Stimulated activated CD4-positive, alpha-beta T cell treated with anti-CD3 and anti-CD28 coated beads, Interleukin-2, amount 100 ng/mL, for 48 hours (primary cell): ENCODE results near the gene FCN2.

Experiments used
- DNase-seq, 2 donors: peaks; one replicate each; pipeline ENCODE4 v3.0.0-alpha.2; 2020

The FCN2 gene

DNA sequence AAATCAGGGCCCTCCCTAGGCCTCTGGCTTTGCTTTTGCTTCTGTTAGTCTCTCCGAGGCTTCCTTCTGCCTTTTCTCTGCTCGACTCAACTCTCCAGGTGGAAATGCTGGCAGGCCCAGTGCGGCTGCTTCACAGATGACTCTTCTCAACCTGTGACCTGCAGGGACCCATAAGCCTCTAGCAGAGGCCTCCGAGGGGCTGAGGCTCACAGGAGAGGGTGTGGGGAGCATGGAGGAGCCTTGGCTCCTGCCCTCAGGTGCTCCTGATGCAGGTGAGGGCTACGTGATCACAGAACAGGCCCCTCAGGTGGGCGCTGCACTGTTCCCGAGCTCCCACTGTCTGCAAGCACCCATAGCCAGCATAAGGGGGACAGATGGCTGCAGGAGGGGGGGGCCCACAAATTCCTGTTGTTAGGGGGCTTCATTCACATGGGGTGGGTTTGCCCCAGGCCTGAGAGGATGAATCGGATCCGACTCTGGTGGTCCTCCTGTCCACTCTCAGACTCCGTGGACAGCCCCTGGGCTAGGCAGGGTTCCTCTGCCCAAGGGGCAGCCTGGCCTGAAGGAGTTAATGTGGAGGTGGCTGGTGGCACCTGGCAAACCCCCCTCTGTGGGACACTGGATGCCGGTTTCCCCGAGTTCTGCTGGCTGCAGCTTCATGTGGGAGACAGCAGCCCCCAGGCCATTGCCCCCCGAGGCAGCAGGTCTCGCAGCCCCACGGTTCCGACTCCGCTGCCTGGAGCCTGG lies 10.9 kb upstream of the FCN2 start:
- DNase-seq, result no peak

GRCh38 chr9:134870301-134870694 lies 10.3 kb upstream of the FCN2 start:
- no peak for DNase-seq

DNA sequence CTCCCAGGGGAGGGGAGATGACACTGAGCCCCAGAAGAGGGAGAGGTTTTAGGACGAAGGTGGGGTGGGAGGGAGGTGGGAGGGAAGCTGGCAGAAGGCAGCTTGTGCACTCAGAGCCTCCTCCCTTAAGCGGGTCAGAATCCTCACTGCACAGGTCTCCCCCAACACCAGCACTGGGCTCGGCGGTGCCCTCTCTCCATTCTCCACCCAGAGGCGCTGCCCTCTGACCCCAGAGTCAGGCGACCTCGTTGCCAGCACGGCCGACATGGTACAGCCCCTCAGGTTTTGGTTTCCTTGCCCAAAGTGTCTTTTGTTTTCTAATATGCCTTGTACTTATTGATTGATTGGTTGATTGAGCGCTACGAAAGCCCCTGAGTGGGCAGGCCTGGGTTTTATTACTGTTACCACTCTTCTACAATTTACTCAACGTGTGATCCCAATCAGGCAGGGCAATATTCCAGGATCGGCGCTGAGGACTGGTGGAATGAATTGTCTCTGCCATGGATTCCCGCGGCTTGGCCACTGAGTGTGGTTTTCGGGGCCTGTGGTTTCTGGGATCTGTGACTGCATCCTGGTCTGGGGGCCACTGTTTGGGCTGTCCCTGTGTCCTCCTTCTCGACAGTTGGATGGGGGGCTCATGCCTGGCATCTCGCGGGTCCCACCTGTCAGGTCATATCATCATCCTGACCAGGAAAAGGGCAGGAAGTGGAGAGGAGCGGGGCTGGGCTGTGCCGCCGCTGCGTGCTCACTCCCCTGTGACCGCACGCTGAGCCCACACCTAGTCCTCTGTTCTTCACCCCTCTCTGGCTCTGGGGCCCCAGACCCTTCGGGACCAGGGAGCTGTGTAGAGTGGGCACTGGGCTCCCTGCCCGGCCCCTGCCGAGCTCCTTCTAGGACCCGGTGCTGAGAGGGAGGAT lies 9.6 kb upstream of the FCN2 start:
- DNase-seq, result no peak

DNA sequence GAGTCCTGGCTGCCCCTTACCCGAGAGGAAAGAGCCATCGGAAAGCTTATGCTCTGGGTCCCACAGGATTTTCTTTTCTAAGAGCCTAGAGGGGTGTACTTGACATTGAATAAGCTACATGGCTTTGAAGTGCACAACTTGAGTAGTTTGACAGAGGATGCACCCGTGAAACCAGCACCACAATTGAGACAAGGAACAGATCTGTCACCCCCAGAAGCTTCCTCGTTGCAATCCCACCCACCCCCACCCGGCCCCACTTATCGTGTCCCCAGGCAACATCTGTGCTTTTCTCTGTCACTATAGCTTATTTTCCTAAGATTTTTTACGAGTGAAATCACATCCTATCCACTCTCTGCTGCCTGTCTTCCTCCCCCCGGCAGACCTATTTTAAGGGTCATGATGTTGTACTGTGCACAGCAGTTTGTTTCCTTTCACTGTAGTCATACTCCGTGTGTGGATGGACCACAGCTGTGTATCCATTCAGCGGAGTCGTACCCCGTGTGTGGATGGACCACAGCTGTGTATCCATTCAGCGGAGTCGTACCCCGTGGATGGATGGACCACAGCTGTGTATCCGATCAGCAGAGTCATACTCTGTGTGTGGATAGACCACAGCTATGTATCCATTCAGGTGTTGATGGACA lies 8.8 kb upstream of the FCN2 start:
- DNase-seq, result no peak

DNA sequence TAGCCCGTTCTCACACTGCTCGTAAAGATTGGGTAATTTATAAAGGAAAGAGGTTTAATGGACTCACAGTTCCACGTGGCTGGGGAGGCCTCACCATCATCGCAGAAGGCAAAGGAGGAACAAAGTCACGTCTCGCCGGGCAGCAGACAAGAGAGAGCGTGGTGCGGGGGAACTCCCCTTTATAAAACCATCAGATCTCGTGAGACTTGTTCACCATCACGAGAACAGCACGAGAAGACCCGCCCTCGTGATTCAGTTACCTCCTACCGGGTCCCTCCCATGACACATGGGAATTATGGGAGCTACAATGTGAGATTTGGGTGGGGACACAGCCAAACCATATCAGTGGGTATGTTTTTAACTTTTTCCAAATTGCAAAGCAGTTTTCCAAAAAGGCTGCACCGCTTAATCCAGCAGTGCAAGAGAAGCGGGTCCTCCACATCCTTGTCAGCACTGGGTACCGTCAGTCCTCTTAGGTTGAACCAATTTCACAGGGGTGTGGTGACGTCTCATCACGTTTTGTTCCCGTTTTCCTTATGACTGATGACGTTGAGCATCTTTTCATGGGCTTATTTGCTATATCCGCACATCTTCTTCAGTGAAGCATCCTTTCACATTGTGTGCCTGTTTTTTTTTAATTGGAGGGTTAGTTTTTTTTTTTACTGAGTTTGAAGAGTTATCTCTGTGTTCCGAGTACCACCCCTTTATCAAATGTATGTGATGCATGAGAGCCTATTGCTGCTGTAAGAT lies 8.0 kb upstream of the FCN2 start:
- no peak for DNase-seq

GRCh38 chr9:134875371-134875770 lies 5.2 kb upstream of the FCN2 start:
- DNase-seq, result no peak

- DNase-seq, result no peak
Measured at GRCh38 chr9:134877541-134877940, 3.1 kb upstream of the FCN2 start.

DNA sequence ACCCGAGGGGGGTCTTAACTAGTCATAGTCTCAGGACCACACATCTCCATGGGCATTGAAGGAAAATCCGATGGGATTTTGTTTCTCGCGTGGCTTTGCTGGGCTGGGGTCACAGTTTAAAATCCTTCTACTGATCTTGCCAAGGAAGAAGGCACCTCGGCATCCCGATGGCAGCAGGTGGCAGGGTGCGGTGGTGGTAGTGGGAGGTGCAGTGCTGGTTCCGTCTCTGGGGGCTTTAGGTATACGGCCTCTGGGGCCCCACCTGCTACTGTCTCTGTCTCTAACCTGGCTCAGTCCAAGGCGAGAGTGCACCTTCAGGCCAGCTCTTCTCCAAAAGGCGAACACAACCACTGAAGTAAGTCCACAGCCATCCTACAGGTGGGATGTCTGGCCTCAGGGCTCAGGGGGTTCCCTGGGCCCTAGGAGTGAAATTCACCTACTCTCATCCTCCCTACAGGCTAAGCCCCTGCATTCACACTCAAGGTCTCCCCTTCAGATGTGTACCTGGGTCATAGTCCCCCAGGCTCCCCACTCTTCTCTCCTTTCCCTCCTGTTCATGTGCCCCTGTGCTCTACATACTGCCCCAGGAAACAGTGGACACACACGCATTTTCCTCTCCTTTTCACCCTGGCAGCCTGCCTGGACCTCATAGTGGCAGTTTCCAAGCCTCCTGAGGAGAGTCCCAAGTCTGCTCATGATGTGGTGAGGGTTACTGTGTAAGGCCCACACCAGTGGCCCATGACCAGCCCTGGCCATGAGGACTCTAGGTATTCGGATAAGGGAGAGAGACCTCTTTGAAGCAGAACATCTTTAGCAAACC lies 736 bp upstream of the FCN2 start:
- DNase-seq, result no peak

- no peak for DNase-seq
Measured at GRCh38 chr9:134881313-134881670, 682 bp downstream of the FCN2 start.

DNA sequence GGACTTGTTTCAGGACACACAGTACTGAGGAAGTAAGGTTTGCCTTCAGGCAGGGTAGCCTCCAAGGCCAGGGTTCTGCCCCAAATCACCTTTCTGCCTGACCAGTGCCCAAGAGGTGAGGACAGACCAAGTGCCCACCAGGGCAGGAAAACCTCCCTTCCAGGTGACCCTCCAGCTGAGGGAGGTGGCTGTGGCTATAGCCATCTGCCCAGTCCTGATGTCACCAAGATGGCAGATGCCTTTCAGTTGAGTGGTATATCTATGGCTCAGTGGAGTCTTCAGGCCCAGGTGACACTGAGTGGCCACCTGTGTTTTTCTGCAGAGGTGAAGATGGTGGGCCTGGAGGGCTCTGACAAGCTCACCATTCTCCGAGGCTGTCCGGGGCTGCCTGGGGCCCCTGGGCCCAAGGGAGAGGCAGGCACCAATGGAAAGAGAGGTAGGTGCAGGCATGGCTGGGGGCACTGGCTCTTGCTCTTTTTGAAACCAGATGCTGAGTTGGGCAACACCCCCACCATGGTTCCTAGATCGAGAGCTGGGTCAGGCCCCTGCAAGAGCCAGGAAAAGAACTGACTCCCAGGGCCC lies 1.7 kb downstream of the FCN2 start:
- DNase-seq, result no peak

DNA sequence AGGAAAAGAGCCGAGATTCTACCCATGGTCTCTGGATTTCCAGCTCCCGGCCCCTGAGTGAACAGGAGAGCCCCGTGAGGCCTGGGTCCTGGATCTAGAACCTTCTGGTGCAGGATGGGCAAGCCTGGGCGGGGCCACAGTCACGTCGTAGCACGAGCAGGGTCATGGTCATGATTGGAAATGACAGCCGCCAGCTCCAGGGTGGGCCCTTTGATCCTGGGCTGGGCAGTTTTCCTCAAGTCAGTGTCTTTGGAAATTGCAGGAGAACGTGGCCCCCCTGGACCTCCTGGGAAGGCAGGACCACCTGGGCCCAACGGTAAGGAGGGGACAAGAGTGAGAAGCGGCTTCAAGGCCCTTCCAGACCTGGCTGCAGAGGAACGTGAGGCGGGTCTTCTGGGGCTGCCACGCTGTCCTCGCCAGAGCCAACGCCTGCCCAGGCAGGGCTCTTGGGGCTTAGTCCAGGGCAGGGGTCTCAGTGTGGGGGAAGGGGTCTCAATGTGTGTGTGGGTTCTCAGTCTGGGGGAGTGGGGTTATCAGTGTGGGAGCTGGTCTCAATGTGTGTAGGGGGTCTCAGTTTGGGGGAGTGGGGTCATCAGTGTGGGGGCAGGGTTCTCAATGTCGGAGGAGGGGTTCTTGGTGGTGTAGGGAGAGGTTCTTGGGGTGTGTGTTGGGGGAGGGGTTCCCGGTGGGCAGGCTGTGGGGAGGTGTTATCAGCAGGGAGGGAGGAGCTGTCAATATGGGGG lies 2.6 kb downstream of the FCN2 start:
- DNase-seq, result no peak

DNA sequence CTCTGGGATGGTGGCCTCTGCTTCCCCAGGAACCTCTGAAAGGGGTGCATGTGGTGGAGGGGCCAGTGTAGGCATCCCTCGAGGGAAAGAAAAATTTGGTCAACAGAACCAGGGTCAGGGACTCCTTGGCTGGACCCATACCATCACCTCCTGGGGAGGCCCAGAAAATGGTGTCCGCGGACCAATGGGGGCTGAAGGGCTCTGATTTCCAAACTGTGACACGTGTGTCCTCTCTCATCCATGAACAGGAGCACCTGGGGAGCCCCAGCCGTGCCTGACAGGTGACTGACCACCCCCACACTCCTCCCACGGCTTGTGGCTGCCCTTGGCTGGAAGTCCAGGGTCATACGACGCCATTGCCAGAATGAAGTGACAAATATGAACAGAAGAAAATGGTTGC lies 3.9 kb downstream of the FCN2 start:
- DNase-seq, result no peak

- DNase-seq, result no peak
Measured at GRCh38 chr9:134885001-134885678, 4.5 kb downstream of the FCN2 start.

- DNase-seq, result no peak
Measured at GRCh38 chr9:134885679-134886412, 5.2 kb downstream of the FCN2 start.

- no peak for DNase-seq
Measured at GRCh38 chr9:134886413-134886913, 5.9 kb downstream of the FCN2 start.

GRCh38 chr9:134887219-134887618 lies 6.6 kb downstream of the FCN2 start:
- no peak for DNase-seq

DNA sequence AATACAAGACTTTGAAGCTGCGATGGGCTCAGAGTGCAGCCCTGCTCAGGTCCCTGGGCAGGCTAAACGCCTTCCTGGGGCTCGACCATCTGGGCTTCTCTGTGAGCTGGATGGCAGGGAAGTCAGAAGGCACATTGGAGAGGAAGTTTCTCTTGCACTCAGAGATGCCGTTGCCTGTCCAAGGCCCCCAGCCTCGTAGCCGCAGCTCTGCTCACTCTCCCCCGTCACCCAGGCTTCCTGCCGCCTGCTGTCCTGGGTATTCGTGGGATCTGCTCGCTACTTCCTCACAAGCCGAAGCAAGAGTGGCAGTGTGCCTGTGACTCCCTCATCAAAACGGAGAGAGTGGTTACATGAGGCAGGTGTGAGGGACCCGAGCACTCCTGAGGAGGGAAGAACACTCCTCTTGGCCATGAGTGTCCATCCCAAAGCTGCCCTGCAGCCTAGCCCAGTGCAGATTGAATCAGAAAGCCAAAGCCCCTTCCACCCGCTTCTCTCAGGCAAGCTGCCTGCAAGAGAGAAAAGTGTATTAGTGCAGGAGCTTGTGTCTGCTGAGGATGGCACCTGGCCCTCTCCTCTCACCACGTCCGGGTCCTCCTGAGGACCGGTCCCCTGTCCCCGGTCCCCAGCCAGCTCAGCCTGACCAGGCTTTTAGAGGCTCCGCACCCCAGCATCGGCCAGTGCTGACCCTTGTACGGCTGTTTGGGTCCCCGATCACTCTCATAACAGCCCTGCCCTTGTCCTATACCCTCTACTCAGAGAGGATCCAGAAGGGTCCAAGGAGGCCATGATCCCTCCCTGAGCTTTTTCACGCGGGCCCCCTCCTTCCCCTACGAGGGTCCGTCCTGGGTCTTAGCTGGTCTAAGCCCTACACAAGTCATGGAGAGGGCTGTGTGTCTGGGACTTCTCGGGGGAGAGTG lies 7.3 kb downstream of the FCN2 start:
- no peak for DNase-seq

- DNase-seq, result no peak
Measured at GRCh38 chr9:134888603-134889190, 8.1 kb downstream of the FCN2 start.
